Neural crest cell (in vitro differentiated cells): ENCODE data around the gene TBC1D30. TPM values are rescaled to one million over a fixed set of nuclear protein-coding genes. Genes with fewer than 3 reads are reported as not detected.

ENCODE experiments used
- DNase-seq: peaks from one replicate; pipeline ENCODE4 v3.0.0; 2021; ENCODE audit warnings: low read depth, mixed read lengths, low spot score
- H3K27ac Mint-ChIP-seq: one replicate; pipeline ENCODE4 v1.8.0; 2021; ENCODE audit warnings: mild to moderate bottlenecking, mixed read lengths; ENCODE audit not compliant: unreplicated experiment
- H3K27me3 Mint-ChIP-seq: 2 replicates; pipeline ENCODE4 v1.8.0; 2021; ENCODE audit warnings: low read depth, mild to moderate bottlenecking, mixed read lengths
- H3K36me3 Mint-ChIP-seq: 2 replicates; pipeline ENCODE4 v1.8.0; 2021; ENCODE audit warnings: low read depth, mild to moderate bottlenecking, mixed read lengths
- H3K4me1 Mint-ChIP-seq: 2 replicates; pipeline ENCODE4 v1.8.0; 2021; ENCODE audit warnings: mixed read lengths
- H3K4me3 Mint-ChIP-seq: one replicate; pipeline ENCODE4 v1.8.0; 2021; ENCODE audit warnings: mild to moderate bottlenecking, mixed read lengths
- H3K9me3 Mint-ChIP-seq: 2 replicates; pipeline ENCODE4 v1.8.0; 2021; ENCODE audit warnings: mixed read lengths
- CTCF ChIP-seq: fragments of 200-600 bp; sonication (generic); conservative IDR thresholded peaks from 2 replicates; pipeline ENCODE4 v1.5.0; 2021; ENCODE audit warnings: antibody characterized with exemption, mild to moderate bottlenecking
- total RNA-seq: library from RNA; stranded (reverse); gene quantifications from 2 replicates; pipeline ENCODE4 v1.2.1, GENCODE V29; 2021

TBC1D30 gene
- total RNA-seq, 1 donor from 2014 or later = 2.6 TPM

DNA sequence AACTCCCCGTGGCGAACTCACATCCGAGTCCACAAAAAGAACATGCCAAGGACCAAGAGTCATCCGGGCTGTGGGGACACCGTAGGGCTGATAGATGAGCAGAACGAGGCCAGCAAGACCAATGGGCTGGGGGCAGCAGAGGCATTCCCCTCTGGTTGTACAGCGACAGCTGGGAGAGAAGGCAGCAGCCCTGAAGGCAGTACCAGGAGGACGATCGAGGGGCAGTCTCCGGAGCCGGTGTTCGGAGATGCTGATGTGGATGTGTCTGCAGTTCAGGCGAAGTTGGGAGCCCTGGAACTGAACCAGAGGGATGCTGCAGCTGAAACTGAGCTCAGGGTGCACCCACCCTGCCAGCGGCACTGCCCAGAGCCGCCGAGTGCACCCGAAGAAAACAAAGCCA, 50.7 kb downstream of the TBC1D30 start:
- H3K9me3 Mint-ChIP-seq = no peaks in the 10 kb centered on the region
- H3K36me3 Mint-ChIP-seq = no peaks in the 10 kb centered on the region
- H3K4me3 Mint-ChIP-seq = no peak overlapping the region
- no peak for TF ChIP-seq CTCF
- peaks cover 5% of the 10 kb centered on the region for H3K4me1 Mint-ChIP-seq
- H3K27ac Mint-ChIP-seq = no peak overlapping the region
- no peak for DNase-seq
- peaks cover 2% of the 10 kb centered on the region for H3K27me3 Mint-ChIP-seq

DNA sequence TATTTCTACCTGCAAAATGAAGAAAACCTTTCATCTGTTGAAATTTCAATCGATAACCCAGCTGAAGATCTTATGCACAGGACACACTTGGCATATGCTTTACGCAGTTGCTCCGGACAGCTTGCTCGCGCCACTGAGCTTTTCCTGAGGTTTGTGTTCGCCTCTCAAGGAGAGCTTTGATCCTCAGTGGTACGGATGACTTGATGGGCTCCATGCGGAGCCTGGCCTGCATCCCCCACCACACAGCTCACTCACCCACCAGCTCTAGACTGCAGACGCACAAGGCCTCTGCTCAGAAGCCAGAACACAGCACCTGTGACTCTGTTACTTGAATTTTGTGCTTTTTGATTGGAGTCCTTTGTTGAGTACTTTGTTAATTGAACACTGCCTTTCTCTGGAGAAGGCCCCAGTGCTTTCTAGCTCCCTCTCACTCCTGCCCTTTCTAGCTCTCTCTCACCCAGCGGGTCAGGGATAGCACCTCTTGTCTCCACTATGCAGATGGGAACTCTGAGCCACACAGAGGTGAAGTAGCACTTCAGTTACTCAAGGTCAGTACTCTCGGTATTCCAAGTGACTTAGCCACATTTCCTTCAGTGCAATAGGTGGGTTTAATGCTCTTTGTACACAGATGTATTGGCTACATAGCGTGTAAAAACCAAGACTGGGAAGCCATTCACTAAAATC, 52.1 kb downstream of the TBC1D30 start:
- no peak overlapping the region for H3K4me3 Mint-ChIP-seq
- H3K27ac Mint-ChIP-seq = no peak overlapping the region
- no peaks in the 10 kb centered on the region for H3K36me3 Mint-ChIP-seq
- H3K4me1 Mint-ChIP-seq = peaks cover 5% of the 10 kb centered on the region
- H3K9me3 Mint-ChIP-seq = no peaks in the 10 kb centered on the region
- DNase-seq = no peak
- no peak for TF ChIP-seq CTCF
- H3K27me3 Mint-ChIP-seq = peaks cover 2% of the 10 kb centered on the region

DNA sequence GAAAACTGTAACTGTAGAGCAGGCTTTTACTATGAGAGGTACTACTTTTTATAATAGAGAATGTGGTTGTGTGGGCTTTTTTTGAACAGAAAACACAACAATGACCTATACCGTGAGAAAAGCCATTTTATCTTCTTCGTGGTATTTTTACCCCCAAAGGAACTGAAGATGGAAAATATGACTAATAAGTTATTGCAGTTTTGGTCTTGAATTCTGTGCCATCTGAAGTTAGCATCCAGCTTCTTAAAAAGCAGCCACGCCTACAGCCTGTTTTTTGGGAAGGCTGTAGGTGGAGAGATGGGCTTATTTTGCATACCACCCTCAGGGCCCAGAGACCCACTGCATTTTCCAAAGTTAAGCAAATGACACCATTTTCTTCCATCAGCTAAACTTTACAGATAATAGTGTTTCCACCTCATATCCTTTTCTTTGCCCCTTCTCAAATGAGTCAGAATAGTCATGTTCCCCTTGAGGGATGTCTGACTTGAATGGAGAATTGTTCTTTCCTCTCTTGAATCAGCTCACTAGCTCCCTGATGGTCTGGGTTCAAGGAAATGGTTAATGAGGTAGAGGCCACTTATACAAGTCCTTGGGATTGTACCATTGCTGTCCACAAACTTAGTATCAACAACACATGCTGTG, 53.0 kb downstream of the TBC1D30 start:
- Mint-ChIP-seq H3K4me3 (no peak overlapping the region), H3K4me1 (peaks cover 5% of the 10 kb centered on the region), H3K9me3 (no peaks in the 10 kb centered on the region), H3K27ac (no peak overlapping the region), H3K27me3 (peaks cover 2% of the 10 kb centered on the region), H3K36me3 (no peaks in the 10 kb centered on the region)
- DNase-seq = no peak
- no peak for TF ChIP-seq CTCF

- no peaks in the 10 kb centered on the region for H3K36me3 Mint-ChIP-seq
- H3K9me3 Mint-ChIP-seq = no peaks in the 10 kb centered on the region
- no peak overlapping the region for H3K27ac Mint-ChIP-seq
- H3K27me3 Mint-ChIP-seq = peaks cover 6% of the 10 kb centered on the region
- no peak overlapping the region for H3K4me3 Mint-ChIP-seq
- peaks cover 5% of the 10 kb centered on the region for H3K4me1 Mint-ChIP-seq
- no peak for TF ChIP-seq CTCF
- no peak for DNase-seq
These were observed 58.2 kb downstream of the TBC1D30 start for GRCh38 chr12:64882687-64883086.

GRCh38 chr12:64883264-64884163, 59.1 kb downstream of the TBC1D30 start:
- no peak for DNase-seq
- H3K27me3 Mint-ChIP-seq = peaks cover 8% of the 10 kb centered on the region

More at GRCh38 chr12:64883264-64884163, 59.1 kb downstream of the TBC1D30 start:
- peaks cover 1% of the 10 kb centered on the region for H3K4me1 Mint-ChIP-seq
- no peak overlapping the region for H3K27ac Mint-ChIP-seq
- H3K36me3 Mint-ChIP-seq = no peaks in the 10 kb centered on the region
- H3K4me3 Mint-ChIP-seq = no peak overlapping the region
- H3K9me3 Mint-ChIP-seq = no peaks in the 10 kb centered on the region
- peak; percentile 14 for TF ChIP-seq CTCF
